NCI-H1105 (cell line): Measurements from ENCODE around the gene SEC14L2.
"Not testable (repeated sequence)": the region's sequence is repeated elsewhere in the genome, so short reads cannot be mapped to it uniquely, and the experiment has no call there.

Experiments used
- DNase-seq: peaks from one replicate; lab custom pipeline; 2025; lab: John Stamatoyannopoulos, UW

SEC14L2 gene

GRCh38 chr22:30375312-30375849 is 21.4 kb upstream of the SEC14L2 start:
- DNase-seq = no peak

DNA sequence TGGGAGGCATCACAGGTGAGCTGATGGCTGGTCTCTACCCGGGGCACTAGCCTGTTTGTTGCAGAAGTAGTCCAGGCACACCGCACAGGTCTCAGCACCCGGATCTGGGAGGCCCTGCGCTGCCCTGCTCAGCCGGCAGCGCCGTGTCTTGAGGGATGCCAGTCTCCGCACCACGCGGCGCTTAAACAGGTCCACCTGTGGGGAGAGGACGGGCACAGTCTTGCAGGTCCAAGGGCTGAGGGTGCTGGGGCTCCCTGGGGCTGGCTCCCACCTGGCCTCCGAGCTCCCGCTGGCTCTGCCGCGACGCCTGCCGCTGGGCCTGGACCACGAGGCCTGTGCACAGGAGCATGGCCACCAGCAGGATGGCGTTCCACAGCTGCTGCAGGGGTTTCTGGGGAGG is 16.8 kb upstream of the SEC14L2 start:
- no peak for DNase-seq

GRCh38 chr22:30381264-30381663 is 15.6 kb upstream of the SEC14L2 start:
- no peak for DNase-seq

GRCh38 chr22:30382340-30382739 is 14.5 kb upstream of the SEC14L2 start:
- DNase-seq = no peak

- DNase-seq = no peak
Observed at GRCh38 chr22:30383061-30383460, 13.8 kb upstream of the SEC14L2 start.

- no peak for DNase-seq
Observed at GRCh38 chr22:30385942-30386341, 10.9 kb upstream of the SEC14L2 start.

GRCh38 chr22:30386608-30386959 is 10.2 kb upstream of the SEC14L2 start:
- no peak for DNase-seq

DNA sequence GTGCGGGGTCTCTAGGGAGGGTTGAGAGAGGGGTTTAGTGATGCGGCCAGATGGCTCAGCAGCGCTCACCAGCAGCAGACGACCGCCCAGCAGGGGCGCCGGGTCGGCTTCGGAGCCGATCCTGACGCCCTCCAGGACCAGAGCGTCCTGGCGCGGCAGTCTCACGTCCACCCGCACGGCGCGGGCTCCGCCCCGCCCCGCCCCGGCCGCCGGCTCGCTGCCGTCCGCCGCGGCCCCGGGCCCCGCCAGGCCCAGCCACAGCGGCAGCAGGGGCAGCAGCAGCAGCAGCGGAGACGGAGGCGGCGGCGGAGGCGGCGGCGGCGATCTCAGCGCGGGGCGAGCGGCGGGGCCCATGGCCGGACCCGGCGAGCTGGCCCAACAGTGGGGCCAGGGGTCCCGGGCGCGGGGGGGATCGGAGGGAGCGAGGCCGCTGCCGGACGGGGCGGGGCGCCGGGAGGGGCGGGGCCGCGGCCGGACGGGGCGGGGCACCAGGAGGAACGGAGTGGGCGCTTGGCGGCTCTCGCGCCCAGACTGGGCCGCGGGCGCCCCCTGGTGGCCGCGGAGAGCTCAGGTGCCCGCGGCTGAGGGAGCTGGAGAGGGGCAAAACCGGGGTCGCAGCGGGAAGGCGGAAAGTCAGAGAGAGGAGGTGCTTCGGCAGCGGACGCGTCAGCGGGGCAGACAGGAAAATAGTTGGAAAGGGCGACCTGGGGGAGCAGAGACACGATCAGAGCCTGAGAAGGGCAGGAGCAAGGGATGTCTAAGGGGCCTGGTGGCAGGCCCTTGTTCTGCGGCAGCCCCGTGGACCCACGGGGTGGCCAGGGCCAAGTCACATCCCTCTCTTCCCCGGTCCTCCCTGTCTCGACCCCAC is 9.6 kb upstream of the SEC14L2 start, which contains the start of gene RNF215:
Gene RNF215, minus strand, starts transcription at position 452 of the 868 bp plus-strand sequence. Its CDS starts 98 bp downstream, at position 354.
- peak; percentile 68 for DNase-seq

DNA sequence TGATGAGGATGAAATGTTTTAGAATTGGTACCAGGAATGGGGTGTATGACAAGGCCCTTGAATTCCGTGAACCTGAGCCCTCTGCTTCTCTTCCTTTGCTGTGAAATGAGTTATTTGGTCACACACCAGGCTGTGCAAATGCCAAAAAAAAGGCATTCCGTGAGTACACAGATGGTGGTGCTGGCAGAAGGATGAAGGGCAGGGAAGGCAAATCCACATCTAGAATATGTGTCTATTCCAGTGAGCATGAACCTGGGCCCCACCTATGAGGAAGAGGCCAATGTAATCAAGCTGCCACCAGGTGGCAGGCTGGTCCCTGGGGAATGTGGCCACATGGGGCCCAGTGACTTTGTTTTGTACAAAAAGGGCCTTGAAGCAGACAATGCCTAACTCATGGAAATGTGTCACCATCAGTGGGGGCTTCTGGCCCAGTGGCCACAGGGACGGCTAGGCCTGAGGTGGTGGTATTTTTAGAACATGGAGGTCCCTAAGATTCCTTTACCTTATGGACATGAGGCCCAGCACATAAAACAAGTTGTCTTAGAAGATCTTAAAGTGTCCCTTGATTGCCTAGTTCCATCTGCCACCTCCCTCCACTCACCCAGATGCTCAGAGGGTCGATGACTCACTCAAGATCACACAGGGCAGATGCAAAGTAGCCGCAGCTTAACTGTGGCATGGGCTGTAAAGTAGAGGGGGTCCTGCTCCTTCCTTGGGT is 5.7 kb upstream of the SEC14L2 start:
- peak; percentile 51 for DNase-seq

DNA sequence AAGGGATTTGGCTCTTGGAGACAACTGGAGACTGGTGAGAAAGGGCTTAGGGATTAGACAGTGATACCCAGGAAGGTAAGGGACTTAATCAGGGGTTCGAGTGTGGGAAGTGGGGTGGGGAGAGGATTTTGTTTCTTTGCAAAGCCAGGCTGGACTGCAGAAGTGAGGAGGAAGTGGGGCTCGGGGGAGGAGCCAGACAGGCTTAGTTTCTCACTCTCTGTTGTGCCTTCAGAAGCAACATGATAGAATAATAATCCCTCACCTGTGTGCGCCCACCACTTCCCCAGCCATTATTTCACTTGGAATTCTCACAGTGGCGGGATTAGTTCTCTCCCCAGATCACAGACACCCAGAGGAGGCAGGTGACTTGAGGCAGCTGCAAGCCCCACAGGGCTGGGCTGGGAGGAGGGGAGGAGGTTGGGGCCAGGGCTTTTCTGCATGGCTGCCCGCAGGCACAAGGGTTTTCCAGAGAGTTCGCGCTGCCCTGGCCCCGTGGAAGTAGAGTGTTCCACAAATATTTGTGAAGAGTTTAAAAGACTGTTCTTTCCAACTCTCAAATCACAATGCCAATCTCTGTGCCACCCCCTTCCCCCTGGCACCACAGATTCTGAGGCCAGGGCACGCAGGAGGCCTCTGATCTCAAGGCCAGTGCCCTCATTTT is 4.0 kb upstream of the SEC14L2 start:
- DNase-seq = no peak

GRCh38 chr22:30393322-30393680 is 3.5 kb upstream of the SEC14L2 start:
- DNase-seq = no peak

DNA sequence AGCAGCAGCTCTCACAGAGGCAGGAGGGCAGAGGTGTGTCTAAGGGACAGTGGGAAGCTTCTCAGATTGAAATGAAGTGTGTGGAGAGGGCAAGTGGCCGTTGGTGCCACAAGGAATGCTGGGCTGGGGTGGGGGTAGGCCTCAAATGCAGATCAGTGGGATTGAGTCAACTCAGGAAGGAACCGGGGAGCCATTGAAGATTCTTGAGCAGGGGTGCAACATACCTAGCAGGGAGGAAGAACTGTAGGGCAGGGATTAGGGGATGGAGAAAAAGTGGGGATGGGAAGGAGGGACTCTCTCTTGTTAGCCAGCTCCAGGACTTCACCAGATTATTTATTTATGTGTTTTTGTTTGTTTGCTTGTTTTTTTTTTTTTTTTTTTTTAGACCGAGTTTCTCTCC is 2.9 kb upstream of the SEC14L2 start:
- no peak for DNase-seq

DNA sequence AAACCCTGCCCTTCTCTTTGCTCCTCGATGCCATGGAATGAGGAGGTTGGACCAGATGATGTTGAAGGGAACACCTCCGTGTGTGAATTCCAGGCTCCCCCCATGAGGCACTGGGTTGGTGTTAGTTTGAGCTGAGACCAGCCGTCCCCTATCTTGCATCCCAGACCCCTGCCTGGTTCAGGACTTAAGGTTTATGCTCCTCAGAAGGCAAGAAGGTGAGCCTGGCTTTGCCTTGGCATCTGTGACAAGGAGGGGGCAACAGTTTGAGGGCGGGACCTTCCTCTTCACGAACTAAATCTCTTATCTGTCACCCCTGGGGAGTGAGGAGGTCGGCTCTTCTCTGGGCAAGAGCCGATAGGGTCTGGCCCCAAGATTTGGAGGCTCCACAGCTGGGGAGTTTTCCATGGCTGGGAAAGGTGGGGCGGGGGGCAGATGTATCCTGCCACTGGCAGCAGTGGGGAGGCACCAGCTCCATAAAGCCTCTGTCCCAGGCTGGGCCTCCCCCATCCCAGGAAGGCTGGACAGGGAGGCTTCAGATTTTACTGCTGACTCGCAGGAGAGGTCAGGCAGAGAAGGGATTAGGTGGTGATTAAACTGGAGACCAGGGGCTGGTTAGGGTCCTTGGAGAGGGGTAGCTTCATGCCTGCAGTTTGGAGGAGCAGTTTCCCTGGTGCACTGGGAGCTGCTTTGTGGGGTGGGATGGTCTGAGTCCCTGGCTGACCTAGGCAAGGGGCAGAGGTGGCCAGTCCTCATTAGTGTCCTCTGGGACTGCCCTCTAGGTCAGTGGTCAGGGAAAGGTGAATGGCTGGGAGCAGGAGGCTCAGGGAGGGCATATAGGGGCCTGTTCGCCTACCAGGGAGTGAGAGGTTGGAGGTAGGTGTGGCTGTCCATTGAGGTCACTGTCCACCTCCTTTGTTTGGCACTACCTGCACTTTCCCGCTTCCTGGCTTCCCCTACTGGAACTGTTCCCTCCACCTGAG is 1.1 kb downstream of the SEC14L2 start:
- no peak for DNase-seq

DNA sequence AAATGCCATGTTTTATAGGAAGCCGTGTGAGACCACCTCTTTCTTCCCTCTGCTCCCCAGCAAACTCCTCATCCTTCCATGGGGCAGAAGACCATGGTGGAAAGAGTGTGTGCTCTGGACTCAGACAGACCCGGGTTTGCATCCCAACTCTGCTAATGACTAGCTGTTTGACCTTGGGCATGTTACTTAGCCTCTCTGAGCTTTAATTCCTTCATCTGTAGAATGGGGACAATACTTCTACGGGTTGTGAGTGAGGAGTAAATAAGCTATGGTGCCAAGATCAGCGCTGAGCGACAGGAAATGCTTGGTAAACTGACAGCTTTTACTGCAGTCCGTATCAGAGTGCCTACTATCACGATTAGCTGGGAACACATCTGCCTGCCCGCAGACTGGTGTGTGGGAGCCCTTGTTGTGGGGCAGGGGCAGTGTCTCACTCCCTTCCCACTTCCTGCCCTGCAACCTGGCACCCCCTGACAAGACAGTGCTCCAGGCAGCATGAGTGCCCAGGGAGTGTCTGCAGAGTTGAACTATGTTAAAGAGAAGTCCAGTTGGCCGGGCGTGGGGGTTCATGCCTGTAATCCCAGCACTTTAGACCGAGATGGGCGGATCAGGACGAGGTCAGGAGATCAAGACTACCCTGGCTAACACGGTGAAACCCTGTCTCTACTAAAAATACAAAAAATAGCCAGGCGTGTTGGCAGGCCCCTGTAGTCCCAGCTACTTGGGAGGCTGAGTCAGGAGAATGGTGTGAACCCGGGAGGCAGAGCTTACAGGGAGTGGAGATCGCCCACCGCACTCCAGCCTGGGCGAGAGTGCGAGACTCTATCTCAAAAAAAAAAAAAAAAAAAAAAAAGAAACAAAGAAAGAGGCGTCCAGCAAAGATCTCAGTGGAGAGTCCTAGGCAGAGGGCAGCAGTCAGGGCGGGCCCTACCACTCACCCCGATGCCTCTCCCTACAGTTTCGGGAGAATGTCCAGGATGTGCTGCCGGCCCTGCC is 2.2 kb downstream of the SEC14L2 start:
- DNase-seq = no peak

GRCh38 chr22:30399718-30400117 is 2.9 kb downstream of the SEC14L2 start:
- no peak for DNase-seq

DNA sequence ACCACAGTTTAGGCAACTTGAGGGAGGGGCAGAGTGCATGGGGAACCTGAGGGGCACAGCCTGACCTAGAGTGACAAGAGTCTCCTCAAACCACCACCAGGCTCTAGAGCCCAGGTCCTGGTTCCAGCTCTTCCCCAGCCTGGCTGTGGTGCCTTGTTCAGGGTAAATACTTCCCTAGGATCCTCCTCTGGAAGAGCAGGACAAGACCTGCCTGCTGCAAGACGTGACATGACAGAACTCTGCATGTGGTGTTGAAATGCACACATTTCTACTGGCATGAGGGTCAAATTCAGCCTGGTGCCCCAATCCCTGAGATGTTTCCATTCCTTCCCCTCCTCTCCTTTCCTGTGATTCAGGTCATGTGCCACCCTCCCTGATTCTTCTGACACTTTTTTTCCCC is 3.3 kb downstream of the SEC14L2 start:
- DNase-seq = no peak

GRCh38 chr22:30401024-30401423 is 4.2 kb downstream of the SEC14L2 start:
- DNase-seq = not testable (repeated sequence)

GRCh38 chr22:30402028-30402765 is 5.4 kb downstream of the SEC14L2 start:
- DNase-seq = no peak

DNA sequence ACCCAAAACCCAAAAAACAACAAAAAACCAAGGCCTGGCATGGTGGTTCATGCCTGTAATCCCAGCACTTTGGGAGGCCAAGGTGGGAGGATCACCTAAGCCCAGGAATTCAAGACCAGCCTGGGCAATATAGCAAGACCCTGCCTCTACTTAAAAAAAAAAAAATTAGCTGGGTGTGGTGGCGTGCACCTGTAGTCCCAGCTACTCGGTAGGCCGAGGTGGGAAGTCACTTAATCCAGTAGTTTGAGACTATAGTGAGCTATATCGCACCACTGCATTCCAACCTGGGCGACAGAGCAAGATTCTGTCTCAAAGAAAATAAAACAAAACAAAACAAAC is 5.9 kb downstream of the SEC14L2 start:
- DNase-seq = not testable (repeated sequence)

DNA sequence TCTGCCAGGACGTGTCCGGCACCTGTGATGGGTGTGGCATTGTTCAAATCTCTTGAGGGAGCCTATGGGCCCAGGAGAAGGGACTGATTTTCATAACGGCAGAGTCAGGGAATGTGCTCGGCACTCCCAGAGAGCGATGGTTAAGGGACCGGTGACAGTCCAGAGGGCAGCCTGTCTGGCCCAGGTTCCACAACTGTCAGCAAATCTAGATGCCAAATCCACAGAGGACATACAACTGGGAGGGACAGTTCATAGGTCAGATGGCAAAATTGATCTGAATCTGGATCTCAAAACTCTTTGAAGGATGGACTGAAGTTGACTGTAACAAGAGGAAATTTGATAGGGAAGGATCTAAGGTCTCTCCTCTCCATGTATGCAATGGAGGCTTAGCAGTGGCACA is 7.5 kb downstream of the SEC14L2 start:
- no peak for DNase-seq
